T-helper 2 cell treated with Interferon-gamma antibody and Interleukin-4, amounts not matched to agents 5 μg/mL and 100 μg/mL, for 36 hours (primary cell): ENCODE results near the gene ASGR1.
"Not testable (repeated sequence)": the region's sequence is repeated elsewhere in the genome, so short reads cannot be mapped to it uniquely, and the experiment has no call there.

ENCODE experiments used
- DNase-seq: peaks from one replicate; pipeline ENCODE4 v3.0.0; 2021; ENCODE audit warnings: low spot score
- H3K27ac Mint-ChIP-seq: one replicate; pipeline ENCODE4 v1.8.0; 2021; ENCODE audit warnings: mild to moderate bottlenecking, mixed read lengths
- H3K27me3 Mint-ChIP-seq: one replicate; pipeline ENCODE4 v1.8.0; 2021; ENCODE audit warnings: low read depth, mixed read lengths
- H3K36me3 Mint-ChIP-seq: one replicate; pipeline ENCODE4 v1.8.0; 2021; ENCODE audit warnings: low read depth, mixed read lengths
- H3K4me1 Mint-ChIP-seq: one replicate; pipeline ENCODE4 v1.8.0; 2021; ENCODE audit warnings: low read depth, mixed read lengths
- H3K4me3 Mint-ChIP-seq: one replicate; pipeline ENCODE4 v1.8.0; 2022; ENCODE audit warnings: mild to moderate bottlenecking, moderate library complexity, mixed read lengths
- H3K9me3 Mint-ChIP-seq: one replicate; pipeline ENCODE4 v1.8.0; 2021; ENCODE audit warnings: mixed read lengths

ASGR1 gene

GRCh38 chr17:7190276-7190917 is 11.2 kb upstream of the ASGR1 start:
- no peak for DNase-seq
- Mint-ChIP-seq H3K9me3 (no peaks in the 10 kb centered on the region), H3K4me1 (peaks cover 4% of the 10 kb centered on the region), H3K27ac (no peak overlapping the region), H3K4me3 (no peak overlapping the region), H3K36me3 (no peaks in the 10 kb centered on the region), H3K27me3 (no peaks in the 10 kb centered on the region)

- Mint-ChIP-seq H3K4me3 (no peak overlapping the region), H3K27ac (no peak overlapping the region), H3K27me3 (no peaks in the 10 kb centered on the region), H3K36me3 (no peaks in the 10 kb centered on the region), H3K4me1 (peaks cover 4% of the 10 kb centered on the region), H3K9me3 (no peaks in the 10 kb centered on the region)
- DNase-seq = no peak
Measured at GRCh38 chr17:7186241-7186640, 7.1 kb upstream of the ASGR1 start.

GRCh38 chr17:7184647-7185046 is 5.5 kb upstream of the ASGR1 start:
- no peaks in the 10 kb centered on the region for H3K9me3 Mint-ChIP-seq
- H3K4me3 Mint-ChIP-seq = no peak overlapping the region
- no peaks in the 10 kb centered on the region for H3K27me3 Mint-ChIP-seq
- H3K27ac Mint-ChIP-seq = no peak overlapping the region
- DNase-seq = no peak
- no peaks in the 10 kb centered on the region for H3K36me3 Mint-ChIP-seq
- H3K4me1 Mint-ChIP-seq = peaks cover 4% of the 10 kb centered on the region

GRCh38 chr17:7184091-7184488 is 4.9 kb upstream of the ASGR1 start:
- peaks cover 4% of the 10 kb centered on the region for H3K4me1 Mint-ChIP-seq
- no peaks in the 10 kb centered on the region for H3K9me3 Mint-ChIP-seq
- H3K36me3 Mint-ChIP-seq = no peaks in the 10 kb centered on the region
- H3K27ac Mint-ChIP-seq = no peak overlapping the region
- H3K4me3 Mint-ChIP-seq = no peak overlapping the region
- DNase-seq = no peak
- H3K27me3 Mint-ChIP-seq = peaks cover 3% of the 10 kb centered on the region

- Mint-ChIP-seq H3K36me3 (no peaks in the 10 kb centered on the region), H3K9me3 (no peaks in the 10 kb centered on the region), H3K27me3 (peaks cover 3% of the 10 kb centered on the region), H3K4me1 (peaks cover 4% of the 10 kb centered on the region), H3K4me3 (no peak overlapping the region), H3K27ac (no peak overlapping the region)
- no peak for DNase-seq
Measured at GRCh38 chr17:7183433-7184090, 4.4 kb upstream of the ASGR1 start.

- H3K36me3 Mint-ChIP-seq, H3K9me3 Mint-ChIP-seq, H3K27ac Mint-ChIP-seq, DNase-seq, H3K4me3 Mint-ChIP-seq: not testable (repeated sequence)
- H3K4me1 Mint-ChIP-seq = peaks cover 14% of the 10 kb centered on the region
- H3K27me3 Mint-ChIP-seq = peaks cover 15% of the 10 kb centered on the region
Measured at GRCh38 chr17:7182101-7182500, 2.9 kb upstream of the ASGR1 start.

GRCh38 chr17:7178973-7179316 is 225 bp downstream of the ASGR1 start:
- Mint-ChIP-seq H3K27me3 (peaks cover 15% of the 10 kb centered on the region), H3K4me3 (no peak overlapping the region), H3K36me3 (no peaks in the 10 kb centered on the region), H3K27ac (no peak overlapping the region), H3K4me1 (peaks cover 11% of the 10 kb centered on the region), H3K9me3 (no peaks in the 10 kb centered on the region)
- DNase-seq = no peak

GRCh38 chr17:7177954-7178477 is 1.2 kb downstream of the ASGR1 start:
- peak overlapping the region; percentile 67 for H3K4me3 Mint-ChIP-seq
- H3K9me3 Mint-ChIP-seq = no peaks in the 10 kb centered on the region
- H3K36me3 Mint-ChIP-seq = no peaks in the 10 kb centered on the region
- H3K27me3 Mint-ChIP-seq = peaks cover 15% of the 10 kb centered on the region
- H3K27ac Mint-ChIP-seq = no peak overlapping the region
- no peak for DNase-seq
- H3K4me1 Mint-ChIP-seq = peaks cover 11% of the 10 kb centered on the region

- Mint-ChIP-seq H3K27me3 (peaks cover 19% of the 10 kb centered on the region), H3K36me3 (no peaks in the 10 kb centered on the region), H3K9me3 (no peaks in the 10 kb centered on the region), H3K4me1 (peaks cover 11% of the 10 kb centered on the region), H3K27ac (no peak overlapping the region), H3K4me3 (peak overlapping the region; percentile 67)
- peak; percentile 55 for DNase-seq
Measured at GRCh38 chr17:7177191-7177953, 1.8 kb downstream of the ASGR1 start.

- Mint-ChIP-seq H3K27me3 (peaks cover 21% of the 10 kb centered on the region), H3K4me3 (no peak overlapping the region), H3K36me3 (no peaks in the 10 kb centered on the region), H3K27ac (no peak overlapping the region), H3K4me1 (peaks cover 11% of the 10 kb centered on the region), H3K9me3 (no peaks in the 10 kb centered on the region)
- no peak for DNase-seq
Measured at GRCh38 chr17:7176841-7177190, 2.4 kb downstream of the ASGR1 start.

GRCh38 chr17:7176107-7176840 is 2.9 kb downstream of the ASGR1 start:
- no peaks in the 10 kb centered on the region for H3K9me3 Mint-ChIP-seq
- H3K36me3 Mint-ChIP-seq = no peaks in the 10 kb centered on the region
- no peak overlapping the region for H3K27ac Mint-ChIP-seq
- no peak overlapping the region for H3K4me3 Mint-ChIP-seq
- H3K4me1 Mint-ChIP-seq = peaks cover 11% of the 10 kb centered on the region
- DNase-seq = no peak
- peaks cover 21% of the 10 kb centered on the region for H3K27me3 Mint-ChIP-seq

- Mint-ChIP-seq H3K4me3 (no peak overlapping the region), H3K9me3 (no peaks in the 10 kb centered on the region), H3K27me3 (peaks cover 21% of the 10 kb centered on the region), H3K4me1 (peaks cover 11% of the 10 kb centered on the region), H3K36me3 (no peaks in the 10 kb centered on the region), H3K27ac (no peak overlapping the region)
- no peak for DNase-seq
Measured at GRCh38 chr17:7175330-7175733, 3.8 kb downstream of the ASGR1 start.

- Mint-ChIP-seq H3K36me3 (no peaks in the 10 kb centered on the region), H3K27me3 (peaks cover 21% of the 10 kb centered on the region), H3K9me3 (no peaks in the 10 kb centered on the region), H3K4me1 (peaks cover 11% of the 10 kb centered on the region), H3K4me3 (no peak overlapping the region), H3K27ac (no peak overlapping the region)
- no peak for DNase-seq
Measured at GRCh38 chr17:7174603-7175326, 4.4 kb downstream of the ASGR1 start.
